H9 (cell line): ENCODE measurements around the gene PAEP. TPM values are rescaled to one million over a fixed set of nuclear protein-coding genes. Genes with fewer than 3 reads are reported as not detected.

Experiments
- DNase-seq: peaks from one replicate; pipeline ENCODE4 v3.0.0-alpha.2; 2017
- H2AFZ ChIP-seq: one replicate; pipeline ENCODE4 v1.6.1; 2013; ENCODE audit warnings: mild to moderate bottlenecking, low read length, control low read depth, moderate library complexity
- H2AK5ac ChIP-seq: 2 replicates; pipeline ENCODE4 v1.6.1; 2013; ENCODE audit warnings: low read length, control low read depth, mixed read lengths; ENCODE audit not compliant: insufficient read length
- H2BK120ac ChIP-seq: one replicate; pipeline ENCODE4 v1.6.1; 2013; ENCODE audit warnings: low read depth, mild to moderate bottlenecking, low read length, control low read depth, inconsistent platforms; ENCODE audit not compliant: poor library complexity, severe bottlenecking
- H2BK12ac ChIP-seq: 2 replicates; pipeline ENCODE4 v1.6.1; 2013; ENCODE audit warnings: low read length, control low read depth, mixed read lengths, low read depth; ENCODE audit not compliant: insufficient read length
- H2BK15ac ChIP-seq: 2 replicates; pipeline ENCODE4 v1.6.1; 2013; ENCODE audit warnings: low read depth, low read length, control low read depth
- H2BK20ac ChIP-seq: one replicate; pipeline ENCODE4 v1.6.1; 2013; ENCODE audit warnings: low read depth, mild to moderate bottlenecking, low read length, control low read depth, inconsistent platforms; ENCODE audit not compliant: poor library complexity, severe bottlenecking
- H2BK5ac ChIP-seq: 2 replicates; pipeline ENCODE4 v1.6.1; 2013; ENCODE audit warnings: low read length, control low read depth, mixed read lengths; ENCODE audit not compliant: insufficient read length
- H3K14ac ChIP-seq: 2 replicates; pipeline ENCODE4 v1.6.1; 2013; ENCODE audit warnings: low read length, control low read depth; ENCODE audit not compliant: insufficient read depth
- H3K18ac ChIP-seq: 2 replicates; pipeline ENCODE4 v1.6.1; 2013; ENCODE audit warnings: low read depth, mild to moderate bottlenecking, mixed read lengths, low read length, control low read depth; ENCODE audit not compliant: insufficient read length
- H3K23ac ChIP-seq: 2 replicates; pipeline ENCODE4 v1.6.1; 2013; ENCODE audit warnings: low read length, control low read depth, mixed read lengths, low read depth; ENCODE audit not compliant: insufficient read length
- H3K23me2 ChIP-seq: 2 replicates; pipeline ENCODE4 v1.6.1; 2013; ENCODE audit warnings: low read depth, mild to moderate bottlenecking, mixed read lengths, low read length, control low read depth; ENCODE audit not compliant: insufficient read length, poor library complexity, severe bottlenecking
- H3K27ac ChIP-seq: 2 replicates; pipeline ENCODE4 v1.5.1; 2013; ENCODE audit warnings: low read length, control low read depth, mixed read lengths, low read depth; ENCODE audit not compliant: insufficient read length
- H3K27me3 ChIP-seq: 2 replicates; pipeline ENCODE4 v1.6.1; 2013; ENCODE audit warnings: low read length, control low read depth, inconsistent platforms; ENCODE audit not compliant: insufficient read depth
- H3K4ac ChIP-seq: 2 replicates; pipeline ENCODE4 v1.6.1; 2013; ENCODE audit warnings: low read depth, mild to moderate bottlenecking, control low read depth, inconsistent platforms, low read length, moderate library complexity
- H3K4me1 ChIP-seq: 2 replicates; pipeline ENCODE4 v1.6.1; 2013; ENCODE audit warnings: low read length, control low read depth, inconsistent platforms; ENCODE audit not compliant: insufficient read depth
- H3K4me2 ChIP-seq: 2 replicates; pipeline ENCODE4 v1.6.1; 2013; ENCODE audit warnings: low read length, control low read depth, mixed read lengths; ENCODE audit not compliant: insufficient read length, insufficient read depth
- H3K56ac ChIP-seq: 2 replicates; pipeline ENCODE4 v1.6.1; 2013; ENCODE audit warnings: low read depth, mild to moderate bottlenecking, mixed read lengths, low read length, control low read depth; ENCODE audit not compliant: insufficient read length
- H3K79me1 ChIP-seq: 2 replicates; pipeline ENCODE4 v1.6.1; 2013; ENCODE audit warnings: low read depth, mild to moderate bottlenecking, moderate library complexity, low read length, control low read depth, inconsistent platforms; ENCODE audit not compliant: insufficient read depth, poor library complexity, severe bottlenecking
- H3K79me2 ChIP-seq: 2 replicates; pipeline ENCODE4 v1.6.1; 2013; ENCODE audit warnings: low read length, control low read depth, inconsistent platforms; ENCODE audit not compliant: insufficient read depth
- H3K9ac ChIP-seq: 2 replicates; pipeline ENCODE4 v1.6.1; 2013; ENCODE audit warnings: low read length, control low read depth, mixed read lengths; ENCODE audit not compliant: insufficient read length; ENCODE audit errors: extremely low read depth
- H3K9me3 ChIP-seq: one replicate; pipeline ENCODE4 v1.6.1; 2013; ENCODE audit warnings: low read depth, low read length, inconsistent platforms; ENCODE audit not compliant: control insufficient read depth
- H3T11ph ChIP-seq: one replicate; pipeline ENCODE4 v1.6.1; 2013; ENCODE audit warnings: mild to moderate bottlenecking, low read length, control low read depth, inconsistent platforms
- H4K20me1 ChIP-seq: one replicate; pipeline ENCODE4 v1.6.1; 2013; ENCODE audit not compliant: control insufficient read depth, insufficient read length, insufficient read depth
- H4K5ac ChIP-seq: 2 replicates; pipeline ENCODE4 v1.6.1; 2013; ENCODE audit warnings: low read depth, mild to moderate bottlenecking, mixed read lengths, low read length, control low read depth; ENCODE audit not compliant: insufficient read length
- H4K8ac ChIP-seq: replicated peaks from 2 replicates; pipeline ENCODE4 v1.6.1; 2013; ENCODE audit warnings: low read length, control low read depth, mixed read lengths, low read depth; ENCODE audit not compliant: insufficient read length
- H4K91ac ChIP-seq: 2 replicates; pipeline ENCODE4 v1.6.1; 2013; ENCODE audit warnings: low read depth, mild to moderate bottlenecking, moderate library complexity, mixed read lengths, low read length, control low read depth; ENCODE audit not compliant: insufficient read length
- H3K27ac Mint-ChIP-seq, 3 experiments: 2 replicates in 2 of 3; 3 replicates in 1 of 3; pipeline ENCODE4 v1.8.0; 2020 to 2021; ENCODE audit warnings: mixed read lengths in 3 of 3, mild to moderate bottlenecking in 1 of 3, moderate library complexity in 1 of 3
- H3K27me3 Mint-ChIP-seq: 2 replicates; pipeline ENCODE4 v1.8.0; 2021; ENCODE audit warnings: low read depth, mild to moderate bottlenecking, moderate library complexity, mixed read lengths
- H3K36me3 Mint-ChIP-seq, 3 experiments: 2 replicates in 2 of 3; 3 replicates in 1 of 3; pipeline ENCODE4 v1.8.0; 2020 to 2021; ENCODE audit warnings: low read depth in 3 of 3, mixed read lengths in 3 of 3; ENCODE audit not compliant: insufficient read depth in 1 of 3
- H3K4me1 Mint-ChIP-seq, 2 experiments: 2 replicates each; pipeline ENCODE4 v1.8.0; 2020; ENCODE audit warnings: mixed read lengths in 2 of 2
- H3K4me3 Mint-ChIP-seq, 2 experiments: 2 replicates in 1 of 2; 3 replicates in 1 of 2; pipeline ENCODE4 v1.8.0; 2020 to 2021; ENCODE audit warnings: mild to moderate bottlenecking in 2 of 2, mixed read lengths in 2 of 2, moderate library complexity in 1 of 2
- H3K9me3 Mint-ChIP-seq, 2 experiments: 2 replicates in 1 of 2; 3 replicates in 1 of 2; pipeline ENCODE4 v1.8.0; 2020; ENCODE audit warnings: mild to moderate bottlenecking in 2 of 2, mixed read lengths in 2 of 2, moderate library complexity in 1 of 2
- WGBS: extraction: QIAGEN DNeasy Blood & Tissue Kit; methylation state at CpG from one replicate; pipeline ENCODE4 v1.1.7; 2013; ENCODE audit warnings: missing lambda C conversion rate, low lambda C conversion rate, mixed read lengths; ENCODE audit not compliant: insufficient read length; ENCODE audit errors: extremely low coverage; 5-methylcytosine and 5-hydroxymethylcytosine counted together
- total RNA-seq: library from RNA; stranded (reverse); gene quantifications from 2 replicates; pipeline ENCODE4 v1.2.1, GENCODE V29; 2021
- TF ChIP-seq, protein P1 (sequence below): fragments of 200-600 bp; sonication (generic); conservative IDR thresholded peaks from 3 replicates; pipeline ENCODE4 v1.8.0; 2021; ENCODE audit warnings: antibody characterized with exemption, mild to moderate bottlenecking

Gene PAEP
- total RNA-seq, 1 experiment from 2014 or later, result not detected

DNA sequence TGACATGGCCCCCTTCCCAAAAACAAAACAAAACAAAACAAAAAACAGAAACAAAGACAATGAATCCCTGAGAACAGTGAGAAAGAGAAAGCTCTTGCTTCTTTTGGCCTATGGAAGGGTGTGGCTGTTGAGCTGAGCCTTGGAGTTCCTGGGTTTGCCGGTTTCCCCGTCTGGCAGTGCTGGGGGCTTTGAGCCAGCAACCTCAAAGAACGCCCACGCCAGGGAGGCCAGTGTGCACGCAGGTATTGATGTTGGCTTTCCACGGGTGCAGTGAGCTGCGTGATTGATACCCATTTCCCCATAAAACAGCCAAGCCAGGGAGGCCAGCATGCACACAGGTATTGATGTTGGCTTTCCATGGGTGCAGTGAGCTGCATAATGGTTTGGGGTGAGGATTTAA is 48.7 kb upstream of the PAEP start:
- H3K9ac ChIP-seq, result no peak overlapping the region
- Mint-ChIP-seq H3K4me1 (peaks cover 3 to 11% of the 10 kb centered on the region in 2 experiments; a peak in 1 of 4 replicates), H3K36me3 (no peaks in the 10 kb centered on the region), H3K27me3 (no peaks in the 10 kb centered on the region), H3K27ac (peak overlapping the region in 2 of 3 experiments; percentile 5; a peak in 1 of 7 replicates), H3K9me3 (no peaks in the 10 kb centered on the region), H3K4me3 (no peak overlapping the region)
- H3K56ac ChIP-seq, result no peak overlapping the region
- H2AFZ ChIP-seq, result no peak overlapping the region
- no peaks in the 10 kb centered on the region for H3K79me1 ChIP-seq
- no peak overlapping the region for H3K23ac ChIP-seq
- H3T11ph ChIP-seq, result no peak overlapping the region
- no peaks in the 10 kb centered on the region for H3K9me3 ChIP-seq
- H3K4me1 ChIP-seq, result 0 out of 2 replicates have a peak, but pooled peaks cover 2% of the 10 kb centered on the region
- H2AK5ac ChIP-seq, result no peak overlapping the region
- no peak overlapping the region for H4K91ac ChIP-seq
- H3K27ac ChIP-seq, result no peak overlapping the region
- no peak overlapping the region for H2BK120ac ChIP-seq
- no peak overlapping the region for H3K14ac ChIP-seq
- H4K5ac ChIP-seq, result no peak overlapping the region
- H2BK5ac ChIP-seq, result no peak overlapping the region
- no peak overlapping the region for H2BK15ac ChIP-seq
- no peaks in the 10 kb centered on the region for H3K23me2 ChIP-seq
- no peak overlapping the region for H3K18ac ChIP-seq
- WGBS, result no CpG with 5 or more reads among the region's 7 CpGs
- H4K20me1 ChIP-seq, result no peaks in the 10 kb centered on the region
- TF ChIP-seq, protein P1, sequence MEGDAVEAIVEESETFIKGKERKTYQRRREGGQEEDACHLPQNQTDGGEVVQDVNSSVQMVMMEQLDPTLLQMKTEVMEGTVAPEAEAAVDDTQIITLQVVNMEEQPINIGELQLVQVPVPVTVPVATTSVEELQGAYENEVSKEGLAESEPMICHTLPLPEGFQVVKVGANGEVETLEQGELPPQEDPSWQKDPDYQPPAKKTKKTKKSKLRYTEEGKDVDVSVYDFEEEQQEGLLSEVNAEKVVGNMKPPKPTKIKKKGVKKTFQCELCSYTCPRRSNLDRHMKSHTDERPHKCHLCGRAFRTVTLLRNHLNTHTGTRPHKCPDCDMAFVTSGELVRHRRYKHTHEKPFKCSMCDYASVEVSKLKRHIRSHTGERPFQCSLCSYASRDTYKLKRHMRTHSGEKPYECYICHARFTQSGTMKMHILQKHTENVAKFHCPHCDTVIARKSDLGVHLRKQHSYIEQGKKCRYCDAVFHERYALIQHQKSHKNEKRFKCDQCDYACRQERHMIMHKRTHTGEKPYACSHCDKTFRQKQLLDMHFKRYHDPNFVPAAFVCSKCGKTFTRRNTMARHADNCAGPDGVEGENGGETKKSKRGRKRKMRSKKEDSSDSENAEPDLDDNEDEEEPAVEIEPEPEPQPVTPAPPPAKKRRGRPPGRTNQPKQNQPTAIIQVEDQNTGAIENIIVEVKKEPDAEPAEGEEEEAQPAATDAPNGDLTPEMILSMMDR, result no peak
- peak; percentile 10 for DNase-seq
- no peak overlapping the region for H3K4ac ChIP-seq
- H2BK20ac ChIP-seq, result no peak overlapping the region
- no peaks in the 10 kb centered on the region for H3K27me3 ChIP-seq
- H3K4me2 ChIP-seq, result no peak overlapping the region
- no peak overlapping the region for H2BK12ac ChIP-seq
- H3K79me2 ChIP-seq, result no peaks in the 10 kb centered on the region
- H4K8ac ChIP-seq, result no peak overlapping the region
